HepG2 (cell line): ENCODE results near the gene ARRDC1. TPM values are rescaled to one million over a fixed set of nuclear protein-coding genes. Genes with fewer than 3 reads are reported as not detected.

Experiments used
- CENPT ChIP-seq: sonication (generic); formaldehyde crosslinking; IDR thresholded peaks from 2 replicates; pipeline ENCODE4 v1.8.0; 2022; ENCODE audit warnings: low read depth, mild to moderate bottlenecking, moderate library complexity, missing genetic modification reagents
- DPF2 ChIP-seq: sonication (generic); formaldehyde crosslinking; IDR thresholded peaks from 2 replicates; pipeline ENCODE4 v1.4.0; 2020; ENCODE audit warnings: mild to moderate bottlenecking, low read depth, missing genetic modification reagents, borderline replicate concordance
- EEA1 ChIP-seq: sonication (generic); formaldehyde crosslinking; IDR thresholded peaks from 2 replicates; pipeline ENCODE4 v1.5.1; 2020; ENCODE audit warnings: mild to moderate bottlenecking, missing genetic modification reagents, borderline replicate concordance
- KLF15 ChIP-seq: sonication (generic); formaldehyde crosslinking; IDR thresholded peaks from 2 replicates; pipeline ENCODE4 v1.8.1; 2023; ENCODE audit warnings: borderline replicate concordance, mild to moderate bottlenecking, inconsistent platforms, missing genetic modification reagents, mixed read lengths
- MBNL3 ChIP-seq: fragments of 250-450 bp; sonication (Bioruptor Pico); conservative IDR thresholded peaks from 2 replicates; pipeline ENCODE4 v1.8.0; 2022; ENCODE audit warnings: mild to moderate bottlenecking, inconsistent platforms
- NBN ChIP-seq: fragments of 450-650 bp; conservative IDR thresholded peaks from 2 replicates; pipeline ENCODE4 v1.6.1; 2017
- REPIN1 ChIP-seq: sonication (generic); formaldehyde crosslinking; IDR thresholded peaks from 2 replicates; pipeline ENCODE4 v1.8.0; 2022; ENCODE audit warnings: missing genetic modification reagents, low read depth, mild to moderate bottlenecking, borderline replicate concordance
- SOX13 ChIP-seq, 3 experiments: fragments of 450-650 bp in 1 of 3; sonication (generic) in 1 of 3; formaldehyde crosslinking in 1 of 3; IDR thresholded peaks in 2 of 3; conservative IDR thresholded peaks in 1 of 3; 2 replicates each; pipeline versions ENCODE4 v1.5.0 to v1.6.1; 2016 to 2020; ENCODE audit warnings: antibody characterized with exemption in 1 of 3, mild to moderate bottlenecking in 1 of 3, missing compliant biosample characterization in 1 of 3, missing genetic modification reagents in 1 of 3, moderate library complexity in 1 of 3
- SP1 ChIP-seq, 2 experiments: fragments of 450-650 bp in 1 of 2; sonication (generic) in 1 of 2; formaldehyde crosslinking in 1 of 2; IDR thresholded peaks; 2 replicates each; pipeline versions ENCODE4 v1.4.0 to v1.6.1; 2016 to 2020; ENCODE audit warnings: missing genetic modification reagents in 1 of 2
- ZBTB1 ChIP-seq: sonication (generic); formaldehyde crosslinking; IDR thresholded peaks from 2 replicates; pipeline ENCODE4 v1.4.0; 2020; ENCODE audit warnings: missing genetic modification reagents, borderline replicate concordance
- ZFP41 ChIP-seq: sonication (generic); formaldehyde crosslinking; IDR thresholded peaks from 2 replicates; pipeline ENCODE4 v1.4.0; 2020; ENCODE audit warnings: mild to moderate bottlenecking, missing genetic modification reagents, borderline replicate concordance
- ZMAT3 ChIP-seq: sonication (generic); formaldehyde crosslinking; conservative IDR thresholded peaks from 2 replicates; pipeline ENCODE4 v1.7.0; 2021; ENCODE audit warnings: missing genetic modification reagents
- ZNF24 ChIP-seq: fragments of 450-650 bp; IDR thresholded peaks from 2 replicates; pipeline ENCODE4 v1.6.1; 2017; ENCODE audit warnings: antibody characterized with exemption, mild to moderate bottlenecking
- ZNF616 ChIP-seq: sonication (generic); formaldehyde crosslinking; IDR thresholded peaks from 2 replicates; pipeline ENCODE4 v1.5.0; 2020; ENCODE audit warnings: low read depth, mild to moderate bottlenecking, missing genetic modification reagents
- ZNF629 ChIP-seq: sonication (generic); formaldehyde crosslinking; conservative IDR thresholded peaks from 2 replicates; pipeline ENCODE4 v1.5.0; 2020; ENCODE audit warnings: missing genetic modification reagents
- ZNF7 ChIP-seq: IDR thresholded peaks from 2 replicates; pipeline ENCODE4 v1.6.1; 2016; ENCODE audit warnings: missing biosample characterization, missing genetic modification reagents
- ZNF878 ChIP-seq: sonication (generic); formaldehyde crosslinking; IDR thresholded peaks from 2 replicates; pipeline ENCODE4 v1.8.1; 2023; ENCODE audit warnings: mild to moderate bottlenecking, missing genetic modification reagents, moderate library complexity
- ZSCAN9 ChIP-seq: IDR thresholded peaks from 2 replicates; pipeline ENCODE4 v1.6.1; 2016; ENCODE audit warnings: borderline replicate concordance
- polyA plus RNA-seq, 8 experiments: library from polyadenylated mRNA; depleted of rRNA in 3 of 8; stranded (reverse) in 7 of 8; unstranded in 1 of 8; fragments of >200 nt; fragmentation: Illumina TruSeq in 4 of 8; extraction: Trizol in 4 of 8; gene quantifications; 2 replicates each; pipeline versions ENCODE4 v1.2.1 to v1.2.3, GENCODE V29; 2011 to 2016; ENCODE audit warnings: low read depth in 4 of 8, missing spikeins in 1 of 8, mixed read lengths in 1 of 8; ENCODE audit not compliant: insufficient read depth in 1 of 8
- total RNA-seq, 5 experiments: library from RNA; depleted of rRNA; stranded (reverse); fragments of >200 nt; fragmentation: Illumina TruSeq; extraction: Trizol; gene quantifications; 2 replicates each; pipeline ENCODE4 v1.2.3, GENCODE V29; 2016; ENCODE audit warnings: low read depth in 1 of 5
- TF ChIP-seq, protein P1 (sequence below): sonication (generic); formaldehyde crosslinking; IDR thresholded peaks from 2 replicates; pipeline ENCODE4 v1.5.1; 2020; ENCODE audit warnings: missing genetic modification reagents, mild to moderate bottlenecking, borderline replicate concordance
- TF ChIP-seq, protein P2 (sequence below): sonication (generic); formaldehyde crosslinking; IDR thresholded peaks from 2 replicates; pipeline ENCODE4 v1.8.0; 2022; ENCODE audit warnings: missing genetic modification reagents, mild to moderate bottlenecking, borderline replicate concordance
- TF ChIP-seq, protein P3 (sequence below): sonication (generic); formaldehyde crosslinking; IDR thresholded peaks from 2 replicates; pipeline ENCODE4 v1.4.0; 2020; ENCODE audit warnings: missing genetic modification reagents

Gene ARRDC1
- total and polyA plus RNA-seq, 2 of the 13 experiments (the other 11 are each of a cell fraction or from before 2014, with no cell fraction given): 21.7 to 44.4 TPM

DNA sequence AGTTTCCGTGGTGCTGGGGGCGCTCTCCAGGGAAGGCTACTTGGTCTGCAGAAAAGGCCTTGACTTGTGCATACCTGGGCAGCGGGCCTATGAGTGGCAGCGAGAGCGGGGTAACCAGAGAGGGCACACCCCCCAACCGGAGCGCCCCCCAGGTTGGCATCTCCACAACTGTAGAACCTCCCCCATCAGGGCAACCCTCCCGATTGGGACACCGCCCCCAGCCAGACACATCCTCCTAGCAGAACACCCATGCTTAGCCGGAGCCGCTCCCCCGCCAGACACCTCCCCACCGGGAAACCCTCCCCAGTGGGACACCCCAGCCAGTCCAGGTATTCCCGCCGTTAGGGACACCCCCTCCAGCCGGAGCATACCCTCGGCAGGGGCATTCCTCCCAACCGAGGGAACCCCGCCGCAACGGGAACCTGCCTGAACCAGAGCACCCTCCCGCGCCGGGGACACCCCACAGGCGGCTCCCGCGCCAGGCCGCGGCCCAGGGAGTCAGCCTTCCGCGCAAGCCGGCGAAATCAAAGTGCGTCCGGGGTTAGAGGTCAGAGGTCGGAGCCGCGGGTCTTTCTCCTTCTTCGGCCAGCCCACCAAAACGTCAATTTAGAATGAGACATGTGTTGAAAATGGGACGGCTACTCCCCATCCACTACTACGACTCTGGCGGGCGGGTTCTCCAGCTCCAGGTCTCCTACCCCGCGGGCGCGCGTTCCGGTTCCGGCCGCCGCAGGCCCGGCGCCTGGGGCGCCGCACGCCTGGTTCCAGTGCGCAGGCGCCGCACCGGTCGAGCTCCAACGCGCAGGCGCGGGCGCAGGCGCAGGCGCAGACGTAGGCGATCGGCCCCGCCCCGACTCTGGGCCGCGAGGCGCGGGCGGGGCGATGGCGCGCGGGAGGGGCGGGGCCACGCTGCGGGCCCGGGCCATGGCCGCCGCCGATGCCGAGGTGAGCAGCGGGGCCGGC, 12.9 kb downstream of the ARRDC1 start, which contains the start of gene EHMT1 (continued):
- TF ChIP-seq ZFP41 (no peak), ZSCAN9 (CRISPR knock-in tag) (peak; percentile 34; the same call in 1 of the 2 replicates), ZNF24 (no peak), ZBTB1 (no peak), DPF2 (no peak), SP1 (IDR thresholded peaks at IDR 0.05) (no peak), SP1 (CRISPR knock-in tag; IDR thresholded peaks at IDR 0.05) (no peak), ZMAT3 (no peak), NBN (no peak), CENPT (CRISPR knock-in tag) (no peak), ZNF7 (CRISPR knock-in tag) (no peak), SOX13 (IDR thresholded peaks at IDR 0.05) (no peak), SOX13 (CRISPR knock-in tag; conservative IDR thresholded peaks at IDR 0.05 in 1 of 2, IDR thresholded peaks at IDR 0.05 in 1 of 2) (no peak), EEA1 (CRISPR knock-in tag) (0 out of 2 replicates have a peak, but pooled peaks have one; percentile 43), MBNL3 (no peak), ZNF616 (CRISPR knock-in tag) (no peak), REPIN1 (CRISPR knock-in tag) (0 out of 2 replicates have a peak, but pooled peaks have one; percentile 41), ZNF629 (CRISPR knock-in tag) (no peak), ZNF878 (CRISPR knock-in tag) (no peak), KLF15 (CRISPR knock-in tag) (no peak)
- TF ChIP-seq, protein P1, sequence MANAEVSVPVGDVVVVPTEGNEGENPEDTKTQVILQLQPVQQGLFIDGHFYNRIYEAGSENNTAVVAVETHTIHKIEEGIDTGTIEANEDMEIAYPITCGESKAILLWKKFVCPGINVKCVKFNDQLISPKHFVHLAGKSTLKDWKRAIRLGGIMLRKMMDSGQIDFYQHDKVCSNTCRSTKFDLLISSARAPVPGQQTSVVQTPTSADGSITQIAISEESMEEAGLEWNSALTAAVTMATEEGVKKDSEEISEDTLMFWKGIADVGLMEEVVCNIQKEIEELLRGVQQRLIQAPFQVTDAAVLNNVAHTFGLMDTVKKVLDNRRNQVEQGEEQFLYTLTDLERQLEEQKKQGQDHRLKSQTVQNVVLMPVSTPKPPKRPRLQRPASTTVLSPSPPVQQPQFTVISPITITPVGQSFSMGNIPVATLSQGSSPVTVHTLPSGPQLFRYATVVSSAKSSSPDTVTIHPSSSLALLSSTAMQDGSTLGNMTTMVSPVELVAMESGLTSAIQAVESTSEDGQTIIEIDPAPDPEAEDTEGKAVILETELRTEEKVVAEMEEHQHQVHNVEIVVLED (CRISPR knock-in tag): peak; percentile 65; the same call in 1 of the 2 replicates
- TF ChIP-seq, protein P2, sequence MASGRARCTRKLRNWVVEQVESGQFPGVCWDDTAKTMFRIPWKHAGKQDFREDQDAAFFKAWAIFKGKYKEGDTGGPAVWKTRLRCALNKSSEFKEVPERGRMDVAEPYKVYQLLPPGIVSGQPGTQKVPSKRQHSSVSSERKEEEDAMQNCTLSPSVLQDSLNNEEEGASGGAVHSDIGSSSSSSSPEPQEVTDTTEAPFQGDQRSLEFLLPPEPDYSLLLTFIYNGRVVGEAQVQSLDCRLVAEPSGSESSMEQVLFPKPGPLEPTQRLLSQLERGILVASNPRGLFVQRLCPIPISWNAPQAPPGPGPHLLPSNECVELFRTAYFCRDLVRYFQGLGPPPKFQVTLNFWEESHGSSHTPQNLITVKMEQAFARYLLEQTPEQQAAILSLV (CRISPR knock-in tag): peak; percentile 57; the same call in 1 of the 2 replicates
- TF ChIP-seq, protein P3, sequence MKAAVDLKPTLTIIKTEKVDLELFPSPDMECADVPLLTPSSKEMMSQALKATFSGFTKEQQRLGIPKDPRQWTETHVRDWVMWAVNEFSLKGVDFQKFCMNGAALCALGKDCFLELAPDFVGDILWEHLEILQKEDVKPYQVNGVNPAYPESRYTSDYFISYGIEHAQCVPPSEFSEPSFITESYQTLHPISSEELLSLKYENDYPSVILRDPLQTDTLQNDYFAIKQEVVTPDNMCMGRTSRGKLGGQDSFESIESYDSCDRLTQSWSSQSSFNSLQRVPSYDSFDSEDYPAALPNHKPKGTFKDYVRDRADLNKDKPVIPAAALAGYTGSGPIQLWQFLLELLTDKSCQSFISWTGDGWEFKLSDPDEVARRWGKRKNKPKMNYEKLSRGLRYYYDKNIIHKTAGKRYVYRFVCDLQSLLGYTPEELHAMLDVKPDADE: no peak
